Measurements from ENCODE around the gene OR10H5. TPM values are rescaled to one million over a fixed set of nuclear protein-coding genes. Genes with fewer than 3 reads are reported as not detected.
A peak's percentile ranks its signal among the peaks of the same experiment; 100 is the strongest.

Gene OR10H5
- total RNA-seq (not detected), polyA plus RNA-seq (not detected)

DNA sequence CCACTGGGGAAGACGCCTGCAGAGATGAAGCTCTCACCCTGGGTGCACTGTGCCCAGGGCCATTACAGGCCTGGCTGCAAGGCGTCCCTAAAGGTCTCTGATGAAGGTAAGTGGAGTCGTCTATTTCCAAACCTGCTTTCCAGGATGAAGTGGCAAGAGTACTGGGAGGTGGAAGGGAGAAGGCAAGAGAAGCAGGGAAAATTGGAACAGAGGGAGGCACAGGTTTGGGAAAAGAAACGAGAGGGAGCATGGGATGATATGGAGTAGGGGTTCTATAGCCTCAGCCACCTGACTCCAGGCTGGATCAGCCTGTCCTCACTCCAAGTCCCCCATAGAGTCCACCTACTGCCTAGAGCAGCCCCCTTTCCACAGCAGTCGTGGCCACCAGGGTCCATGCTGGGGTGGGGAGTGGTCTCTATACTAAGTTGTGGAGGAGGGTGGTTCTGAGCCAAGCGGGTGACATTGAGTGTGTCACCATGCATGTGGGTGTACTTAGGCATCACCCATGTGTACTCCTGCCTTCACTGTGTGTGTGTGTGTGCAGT lies at the start of gene OR10H5:
TSS of gene OR10H5 (plus strand) at position 51 of the 545 bp plus-strand sequence. CDS start 6,388 bp downstream, outside the sequence.
- Mint-ChIP-seq H3K4me1 (peaks cover 0 to 1% (median 0%) of the 10 kb centered on the region in 4 donors), H3K9me3 (no peaks in the 10 kb centered on the region), H3K27me3 (peaks cover 12 to 20% of the 10 kb centered on the region in 2 donors), H3K4me3 (no peak within 1 kb of the TSS), H3K27ac (no peak within 1 kb of the TSS), H3K36me3 (no peaks in the 10 kb centered on the region)
- ChIA-PET POLR2A (ENCODE audit: partially characterized antibody) (no interaction called here), CTCF (ENCODE audit: partially characterized antibody) (no interaction called here)
- Histone ChIP-seq H3K4me1 (ENCODE audit: insufficient read depth, low read length) (no peaks in the 10 kb centered on the region), H3K4me3 (ENCODE audit: low read length in 2 of 2) (no peak within 1 kb of the TSS), H3K9me3 (ENCODE audit: control insufficient read depth in 1 of 2, low read length in 2 of 2) (no peaks in the 10 kb centered on the region), H3K36me3 (ENCODE audit: insufficient read depth, low read length) (no peaks in the 10 kb centered on the region), H3K27me3 (ENCODE audit: insufficient read depth, low read length) (no peaks in the 10 kb centered on the region), H3K27ac (ENCODE audit: low read depth, low read length) (no peak within 1 kb of the TSS)
- intact Hi-C loops (cut with micrococcal nuclease): no loop called here
- no peak for DNase-seq

- H3K27me3 Mint-ChIP-seq: peaks cover 10 to 14% of the 10 kb centered on the region in 2 donors
- H3K36me3 Mint-ChIP-seq: peaks cover 0 to 5% of the 10 kb centered on the region in 2 donors
- intact Hi-C loops (cut with micrococcal nuclease): no loop called here
- H3K9me3 ChIP-seq (ENCODE audit: control insufficient read depth in 1 of 2, low read length in 2 of 2): no peaks in the 10 kb centered on the region
- no peak within 1 kb of the TSS for H3K4me3 ChIP-seq (ENCODE audit: low read length in 2 of 2)
- peaks cover 3 to 18% (median 13%) of the 10 kb centered on the region in 8 donors for H3K9me3 Mint-ChIP-seq
- ChIA-PET CTCF (ENCODE audit: partially characterized antibody) (no interaction called here), POLR2A (ENCODE audit: partially characterized antibody) (no interaction called here)
- H3K27ac ChIP-seq (ENCODE audit: low read depth, low read length): no peak within 1 kb of the TSS
- no peak within 1 kb of the TSS for H3K4me3 Mint-ChIP-seq
- H3K4me1 Mint-ChIP-seq: no peaks in the 10 kb centered on the region
- DNase-seq: no peak
- H3K27ac Mint-ChIP-seq: no peak within 1 kb of the TSS
- no peaks in the 10 kb centered on the region for H3K36me3 ChIP-seq (ENCODE audit: insufficient read depth, low read length)
- H3K27me3 ChIP-seq (ENCODE audit: insufficient read depth, low read length): no peaks in the 10 kb centered on the region
- no peaks in the 10 kb centered on the region for H3K4me1 ChIP-seq (ENCODE audit: insufficient read depth, low read length)
These were observed 49.7 kb upstream of the OR10H5 start, which contains the start of gene OR10H3 for GRCh38 chr19:15737722-15738121. TSS of gene OR10H3 (plus strand) at chr19:15737985. CDS start at chr19:15741393, 3,408 bp downstream.

DNA sequence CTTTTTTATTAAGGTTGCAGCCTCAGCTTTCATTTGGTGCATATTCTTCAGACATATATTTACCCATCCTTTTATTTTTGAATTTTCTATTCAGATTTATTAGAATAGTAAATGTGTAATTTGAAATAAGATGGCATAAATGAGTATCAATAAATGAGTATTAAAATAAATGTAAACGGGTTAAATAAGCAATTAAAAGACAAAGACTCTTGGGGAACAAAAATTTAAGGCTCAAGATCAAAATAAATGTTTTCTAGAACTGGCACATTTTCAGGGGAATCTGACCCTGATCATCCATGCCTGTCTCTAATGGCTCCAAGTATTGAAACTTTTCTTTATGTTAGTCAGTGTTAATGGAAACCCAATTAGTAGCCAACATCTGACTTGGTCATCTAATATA lies 46.7 kb upstream of the OR10H5 start:
- Mint-ChIP-seq H3K9me3 (peaks cover 3 to 19% (median 13%) of the 10 kb centered on the region in 8 donors), H3K4me3 (no peak overlapping the region), H3K27ac (no peak overlapping the region), H3K36me3 (peaks cover 0 to 5% of the 10 kb centered on the region in 2 donors), H3K27me3 (peaks cover 23 to 27% of the 10 kb centered on the region in 2 donors), H3K4me1 (no peaks in the 10 kb centered on the region)
- CTCF ChIA-PET (ENCODE audit: partially characterized antibody): interaction anchor here (1.0 kb wide), 1 partner anchor 9 kb away, joined by 4 read pairs; no protein-coding TSS in a partner anchor
- no peaks in the 10 kb centered on the region for H3K4me1 ChIP-seq (ENCODE audit: insufficient read depth, low read length)
- H3K36me3 ChIP-seq (ENCODE audit: insufficient read depth, low read length): no peaks in the 10 kb centered on the region
- intact Hi-C loops (cut with micrococcal nuclease): no loop called here
- no peaks in the 10 kb centered on the region for H3K9me3 ChIP-seq (ENCODE audit: control insufficient read depth in 1 of 2, low read length in 2 of 2)
- no peak overlapping the region for H3K27ac ChIP-seq (ENCODE audit: low read depth, low read length)
- no peak overlapping the region for H3K4me3 ChIP-seq (ENCODE audit: low read length in 2 of 2)
- no peak for DNase-seq
- no peaks in the 10 kb centered on the region for H3K27me3 ChIP-seq (ENCODE audit: insufficient read depth, low read length)
- POLR2A ChIA-PET (ENCODE audit: partially characterized antibody): no interaction called here

GRCh38 chr19:15748239-15748638 lies 39.2 kb upstream of the OR10H5 start:
- intact Hi-C loops (cut with micrococcal nuclease): no loop called here
- Histone ChIP-seq H3K27me3 (ENCODE audit: insufficient read depth, low read length) (peaks cover 4% of the 10 kb centered on the region), H3K36me3 (ENCODE audit: insufficient read depth, low read length) (no peaks in the 10 kb centered on the region), H3K4me3 (ENCODE audit: low read length in 2 of 2) (no peak overlapping the region), H3K27ac (ENCODE audit: low read depth, low read length) (no peak overlapping the region), H3K9me3 (ENCODE audit: control insufficient read depth in 1 of 2, low read length in 2 of 2) (no peaks in the 10 kb centered on the region), H3K4me1 (ENCODE audit: insufficient read depth, low read length) (no peaks in the 10 kb centered on the region)
- CTCF ChIA-PET (ENCODE audit: partially characterized antibody): no interaction called here
- Mint-ChIP-seq H3K4me3 (no peak overlapping the region), H3K9me3 (peaks cover 0 to 12% (median 1%) of the 10 kb centered on the region in 8 donors), H3K27me3 (peaks cover 38 to 47% of the 10 kb centered on the region in 2 donors), H3K27ac (no peak overlapping the region), H3K36me3 (no peaks in the 10 kb centered on the region), H3K4me1 (no peaks in the 10 kb centered on the region)
- no peak for DNase-seq
- POLR2A ChIA-PET (ENCODE audit: partially characterized antibody): no interaction called here

DNA sequence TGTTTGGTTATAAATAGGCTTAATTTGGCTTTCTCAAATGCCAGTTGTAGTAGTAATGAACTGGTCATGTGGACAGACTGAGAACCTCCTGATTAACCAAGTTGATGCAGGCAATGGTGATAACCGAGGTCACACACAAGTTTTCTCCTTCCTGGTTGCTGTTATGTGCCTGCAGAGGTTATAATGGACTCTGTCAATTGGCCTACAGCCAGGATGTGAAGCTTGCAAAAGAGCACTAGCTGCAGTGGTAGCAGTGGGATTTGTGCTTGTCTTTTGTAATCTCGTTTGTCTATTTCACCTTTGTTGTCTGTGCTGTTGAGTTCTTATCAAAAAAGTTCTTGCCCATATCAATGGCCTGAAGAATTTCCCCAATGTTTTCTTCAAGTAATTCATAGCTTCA lies 29.1 kb upstream of the OR10H5 start:
- Histone ChIP-seq H3K9me3 (ENCODE audit: control insufficient read depth in 1 of 2, low read length in 2 of 2) (no peaks in the 10 kb centered on the region), H3K27me3 (ENCODE audit: insufficient read depth, low read length) (peaks cover 18% of the 10 kb centered on the region), H3K4me3 (ENCODE audit: low read length in 2 of 2) (no peak overlapping the region), H3K36me3 (ENCODE audit: insufficient read depth, low read length) (no peaks in the 10 kb centered on the region), H3K4me1 (ENCODE audit: insufficient read depth, low read length) (no peaks in the 10 kb centered on the region), H3K27ac (ENCODE audit: low read depth, low read length) (no peak overlapping the region)
- CTCF ChIA-PET (ENCODE audit: partially characterized antibody): no interaction called here
- H3K36me3 Mint-ChIP-seq: peaks cover 0 to 3% of the 10 kb centered on the region in 2 donors
- POLR2A ChIA-PET (ENCODE audit: partially characterized antibody): no interaction called here
- intact Hi-C loops (cut with micrococcal nuclease): no loop called here
- no peak for DNase-seq
- H3K9me3 Mint-ChIP-seq: peaks cover 0 to 15% (median 8%) of the 10 kb centered on the region in 8 donors
- H3K27me3 Mint-ChIP-seq: peaks cover 48 to 51% of the 10 kb centered on the region in 2 donors
- H3K4me1 Mint-ChIP-seq: no peaks in the 10 kb centered on the region
- no peak overlapping the region for H3K27ac Mint-ChIP-seq
- no peak overlapping the region for H3K4me3 Mint-ChIP-seq

GRCh38 chr19:15759962-15760565 lies 27.4 kb upstream of the OR10H5 start:
- Mint-ChIP-seq H3K27me3 (peaks cover 40 to 43% of the 10 kb centered on the region in 2 donors), H3K36me3 (peaks cover 0 to 3% of the 10 kb centered on the region in 2 donors), H3K27ac (no peak overlapping the region), H3K4me1 (no peaks in the 10 kb centered on the region), H3K9me3 (peaks cover 0 to 15% (median 8%) of the 10 kb centered on the region in 8 donors), H3K4me3 (peak overlapping the region in 1 of 8 donors; percentile 31)
- no peak overlapping the region for H3K27ac ChIP-seq (ENCODE audit: low read depth, low read length)
- H3K4me3 ChIP-seq (ENCODE audit: low read length in 2 of 2): no peak overlapping the region
- intact Hi-C loops (cut with micrococcal nuclease): no loop called here
- DNase-seq: no peak
- H3K4me1 ChIP-seq (ENCODE audit: insufficient read depth, low read length): no peaks in the 10 kb centered on the region
- CTCF ChIA-PET (ENCODE audit: partially characterized antibody): no interaction called here
- POLR2A ChIA-PET (ENCODE audit: partially characterized antibody): no interaction called here
- no peaks in the 10 kb centered on the region for H3K36me3 ChIP-seq (ENCODE audit: insufficient read depth, low read length)
- H3K9me3 ChIP-seq (ENCODE audit: control insufficient read depth in 1 of 2, low read length in 2 of 2): no peaks in the 10 kb centered on the region
- H3K27me3 ChIP-seq (ENCODE audit: insufficient read depth, low read length): peaks cover 18% of the 10 kb centered on the region

DNA sequence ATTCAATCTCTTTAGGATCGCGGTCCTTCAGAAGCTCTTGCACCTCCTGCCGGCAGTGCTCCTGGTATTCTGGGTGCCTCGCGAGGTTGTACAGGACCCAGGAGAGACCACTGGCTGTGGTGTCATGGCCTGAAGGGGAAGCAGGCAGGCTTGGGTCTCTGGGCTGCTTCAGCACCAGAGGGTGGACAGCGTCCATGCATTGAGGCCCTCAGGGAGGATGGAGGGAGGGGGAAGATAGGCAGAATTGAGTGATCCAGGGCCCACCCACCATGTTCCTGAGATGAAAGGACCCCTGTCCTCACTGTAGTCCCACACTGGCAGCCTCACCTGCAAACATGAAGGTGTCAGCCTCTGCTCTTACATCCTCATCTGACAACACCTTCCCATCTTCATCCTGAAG lies 17.9 kb upstream of the OR10H5 start:
- no peaks in the 10 kb centered on the region for H3K36me3 Mint-ChIP-seq
- peaks cover 0 to 7% (median 0%) of the 10 kb centered on the region in 8 donors for H3K9me3 Mint-ChIP-seq
- H3K27ac Mint-ChIP-seq: no peak overlapping the region
- no peak for DNase-seq
- H3K27me3 Mint-ChIP-seq: peaks cover 11 to 33% of the 10 kb centered on the region in 2 donors
- Histone ChIP-seq H3K4me3 (ENCODE audit: low read length in 2 of 2) (no peak overlapping the region), H3K4me1 (ENCODE audit: insufficient read depth, low read length) (no peaks in the 10 kb centered on the region), H3K9me3 (ENCODE audit: control insufficient read depth in 1 of 2, low read length in 2 of 2) (no peaks in the 10 kb centered on the region), H3K36me3 (ENCODE audit: insufficient read depth, low read length) (no peaks in the 10 kb centered on the region), H3K27me3 (ENCODE audit: insufficient read depth, low read length) (no peaks in the 10 kb centered on the region), H3K27ac (ENCODE audit: low read depth, low read length) (no peak overlapping the region)
- CTCF ChIA-PET (ENCODE audit: partially characterized antibody): no interaction called here
- POLR2A ChIA-PET (ENCODE audit: partially characterized antibody): no interaction called here
- no peak overlapping the region for H3K4me3 Mint-ChIP-seq
- intact Hi-C loops (cut with micrococcal nuclease): no loop called here
- no peaks in the 10 kb centered on the region for H3K4me1 Mint-ChIP-seq
